Measurements from ENCODE around the gene ELOVL4.

The ELOVL4 gene

DNA sequence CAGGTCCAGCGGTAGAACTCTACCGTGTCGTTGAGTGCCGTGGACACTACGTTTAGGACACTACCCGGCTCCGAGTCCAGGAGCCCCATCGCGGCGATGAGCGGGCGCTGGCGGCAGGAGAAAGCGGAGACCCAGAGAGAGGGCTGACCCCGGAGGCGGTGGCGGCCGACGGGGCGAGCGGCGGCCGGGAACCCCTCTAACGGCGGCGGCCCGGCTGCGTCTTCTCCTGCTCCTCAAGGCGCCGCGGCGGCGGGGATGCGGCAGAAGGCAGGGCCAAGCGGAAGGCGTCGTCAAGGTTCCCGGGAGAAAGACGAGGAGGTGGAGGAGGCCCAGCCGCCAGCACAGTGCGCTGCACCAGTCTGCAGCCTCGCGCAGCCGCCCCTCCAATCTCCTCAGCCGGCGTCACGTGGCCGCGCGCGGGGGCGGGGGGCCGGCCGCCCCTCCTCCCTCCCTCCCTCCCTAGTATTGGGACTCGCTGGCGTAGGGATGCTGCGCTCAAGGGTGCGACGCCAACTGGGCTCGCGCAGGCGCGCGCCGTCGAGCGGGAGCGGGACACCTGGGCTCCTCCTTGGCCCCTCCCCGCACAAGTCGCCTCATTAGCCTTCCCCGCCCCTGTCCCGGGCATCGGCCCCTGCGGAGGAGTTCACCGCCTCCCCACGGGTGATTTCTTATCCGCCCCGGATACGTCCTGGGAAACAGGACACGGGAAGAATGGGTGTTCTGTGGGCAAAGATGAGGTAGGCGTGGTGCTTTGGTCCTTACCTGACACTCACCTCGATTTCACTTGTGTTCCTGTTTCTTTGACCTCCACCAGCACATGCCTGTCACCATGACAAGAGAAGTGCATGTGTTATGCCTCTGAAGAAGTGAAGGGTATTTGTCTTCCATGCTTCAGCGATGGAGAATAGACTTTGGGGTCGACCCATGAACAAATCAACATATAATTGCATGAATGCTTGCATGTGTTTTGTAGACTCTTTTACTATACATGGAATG, at the start of gene ELOVL4:
ELOVL4 (minus strand) TSS at position 363 of the 996 bp plus-strand sequence; CDS start at position 89, 274 bp downstream.
- peak; percentile 22 to 37 for DNase-seq (ENCODE audit: low read depth in 1 of 2, low spot score in 1 of 2)

DNA sequence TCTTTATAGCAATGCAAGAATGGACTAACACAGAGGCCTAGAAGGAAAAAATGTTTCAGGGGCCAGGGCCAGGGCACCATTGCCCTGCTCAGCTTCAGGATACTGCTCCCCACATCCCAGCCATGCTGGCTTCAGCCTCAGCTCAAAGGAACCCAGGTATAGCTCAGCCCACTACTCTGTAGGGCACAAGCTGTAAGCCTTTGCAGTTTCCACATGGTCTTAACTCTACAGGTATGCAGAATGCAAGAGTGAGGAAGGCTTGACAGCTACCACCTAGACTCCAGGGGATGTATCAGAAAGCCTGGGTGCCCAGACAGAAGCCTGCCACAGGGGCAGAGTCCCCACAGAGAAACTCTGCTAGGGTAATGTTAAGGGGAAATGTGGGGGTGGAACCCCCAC, 46.6 kb upstream of the ELOVL4 start:
- DNase-seq (ENCODE audit: low read depth in 1 of 2, low spot score in 1 of 2), result no peak

DNA sequence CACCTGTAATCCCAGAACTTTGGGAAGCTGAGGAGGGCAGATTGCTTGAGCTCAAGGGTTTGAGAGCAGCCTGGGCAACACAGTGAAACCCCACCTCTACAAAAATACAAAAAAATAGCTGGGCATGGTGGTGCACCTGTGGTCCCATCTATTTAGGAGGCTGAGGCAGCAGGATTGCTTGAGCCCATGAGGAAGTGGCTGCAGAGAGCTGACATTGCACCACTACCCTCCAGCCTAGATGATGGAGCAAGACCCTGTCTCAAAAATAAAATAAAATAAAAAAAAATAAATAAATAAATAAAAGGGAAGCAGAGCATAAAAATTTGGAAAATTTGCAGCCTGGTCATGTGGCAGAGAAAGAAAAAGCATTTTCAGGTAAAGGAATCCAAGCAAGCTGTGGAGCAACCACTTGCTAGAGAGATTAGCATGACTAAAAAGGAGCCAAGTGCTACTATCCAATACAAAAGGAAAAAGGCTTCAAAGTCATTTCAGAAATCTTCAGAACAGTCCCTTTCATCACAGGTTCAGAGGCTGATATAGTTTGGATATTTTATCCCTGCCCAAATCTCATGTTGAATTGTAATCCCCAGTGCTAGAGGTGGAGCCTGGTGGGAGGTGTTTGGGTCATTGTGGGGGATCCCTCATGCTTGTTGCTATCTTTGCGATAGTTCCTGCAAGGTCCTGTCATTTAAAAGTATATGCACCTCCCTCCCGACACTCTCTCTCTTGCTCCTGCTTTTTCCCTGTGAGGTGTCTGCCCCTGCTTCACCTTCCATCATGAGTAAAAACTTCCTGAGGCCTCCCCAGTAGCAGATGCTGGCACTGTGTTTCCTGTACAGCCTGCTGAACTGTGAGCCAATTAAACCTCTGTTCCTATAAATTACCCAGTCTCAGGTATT, 45.9 kb upstream of the ELOVL4 start:
- DNase-seq (ENCODE audit: low read depth in 1 of 2, low spot score in 1 of 2), result no peak

DNA sequence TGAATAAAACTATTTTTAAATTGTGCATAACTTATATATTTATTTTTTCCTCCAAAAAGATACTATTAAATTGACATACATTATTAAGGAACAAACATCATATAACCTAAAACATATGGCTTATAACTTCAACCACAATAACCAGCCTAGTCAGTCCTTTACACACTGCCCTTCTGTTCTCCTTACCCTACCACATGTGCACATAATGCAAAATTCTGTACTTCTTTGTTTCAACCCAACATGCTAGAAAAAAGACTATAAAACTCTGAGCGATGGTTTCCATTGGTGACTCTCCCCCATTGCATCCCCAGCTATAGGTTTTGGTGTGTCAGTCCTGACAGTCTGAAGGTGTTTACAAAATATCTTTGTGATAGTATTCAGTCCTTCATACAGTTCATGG, 42.3 kb upstream of the ELOVL4 start:
- no peak for DNase-seq (ENCODE audit: low read depth in 1 of 2, low spot score in 1 of 2)

DNA sequence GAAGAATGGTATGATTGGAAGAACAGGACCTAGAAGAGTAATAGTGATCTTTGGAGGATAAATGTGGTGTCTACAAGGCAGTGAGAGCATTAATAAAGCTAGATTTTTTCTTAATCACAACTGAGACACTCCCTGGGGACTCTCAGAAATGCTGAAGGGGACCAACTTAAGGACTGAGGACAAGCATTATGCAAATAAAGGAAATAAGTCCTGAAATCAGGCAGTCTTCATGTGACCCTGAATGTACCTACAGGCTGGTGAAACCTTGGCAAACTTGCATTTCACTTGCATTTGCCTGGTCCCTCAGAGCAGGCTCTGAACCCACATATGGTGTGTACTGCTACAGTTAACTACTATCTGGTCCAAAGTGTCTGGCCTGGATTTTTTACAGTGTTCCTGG, 37.8 kb upstream of the ELOVL4 start:
- no peak for DNase-seq (ENCODE audit: low read depth in 1 of 2, low spot score in 1 of 2)

DNA sequence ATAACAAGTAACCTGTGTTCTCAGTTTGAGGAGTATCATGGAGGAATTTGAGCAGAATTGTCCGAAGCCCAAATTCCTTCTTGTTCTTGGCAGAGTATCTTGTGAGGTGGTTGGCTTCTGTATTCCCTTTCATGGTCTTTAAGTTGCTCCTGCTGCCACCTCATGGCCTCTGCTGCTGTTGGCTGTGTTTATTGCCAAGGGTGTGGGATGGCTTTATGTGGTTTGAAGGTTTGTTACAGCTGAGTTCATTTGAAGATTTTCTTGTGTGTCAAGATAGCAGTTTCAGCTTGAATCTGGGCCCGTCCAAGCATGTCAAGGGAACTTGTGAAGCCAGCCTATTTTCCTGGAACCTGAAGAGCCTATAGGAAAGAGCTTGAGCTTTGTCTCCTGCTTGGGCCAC, 36.9 kb upstream of the ELOVL4 start:
- DNase-seq (ENCODE audit: low read depth in 1 of 2, low spot score in 1 of 2), result no peak

DNA sequence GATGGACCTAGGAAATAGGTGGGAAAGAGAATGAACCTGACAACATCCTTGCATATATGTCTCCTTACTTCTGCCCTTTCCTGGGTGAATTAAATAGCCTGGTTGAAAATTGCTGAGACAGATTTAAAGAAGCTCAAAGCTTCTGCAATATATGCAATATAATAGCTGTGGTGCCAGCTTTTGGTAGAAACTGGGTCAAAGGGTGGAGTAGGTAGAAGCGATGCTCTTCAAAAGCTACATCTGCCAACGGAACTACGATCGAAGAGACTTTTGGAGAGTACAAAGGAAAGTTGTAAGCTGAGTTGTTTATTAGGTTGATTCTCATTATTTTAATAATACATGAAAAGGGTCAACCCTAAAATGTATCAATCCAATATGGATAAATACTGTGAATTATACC, 34.3 kb upstream of the ELOVL4 start:
- DNase-seq (ENCODE audit: low read depth in 1 of 2, low spot score in 1 of 2), result no peak

DNA sequence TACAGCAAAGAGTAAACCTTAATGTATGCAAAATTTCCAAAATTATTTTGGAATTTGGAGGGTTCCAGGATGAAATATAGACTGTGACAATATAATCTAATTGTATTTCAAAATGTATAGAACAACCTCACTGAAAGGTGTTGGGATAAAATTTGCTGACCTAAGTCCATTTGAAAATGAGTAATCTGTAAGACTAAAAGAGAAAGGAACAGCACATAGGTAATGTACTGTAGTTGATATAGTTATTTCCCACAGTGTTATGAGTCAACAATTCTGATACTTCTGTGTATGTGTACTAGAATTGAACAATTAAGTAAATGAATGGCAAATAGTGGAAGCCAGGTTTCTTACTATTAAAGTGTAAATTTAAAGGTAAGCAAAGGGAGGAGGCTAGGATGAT, 23.8 kb upstream of the ELOVL4 start:
- DNase-seq (ENCODE audit: low read depth in 1 of 2, low spot score in 1 of 2), result no peak

DNA sequence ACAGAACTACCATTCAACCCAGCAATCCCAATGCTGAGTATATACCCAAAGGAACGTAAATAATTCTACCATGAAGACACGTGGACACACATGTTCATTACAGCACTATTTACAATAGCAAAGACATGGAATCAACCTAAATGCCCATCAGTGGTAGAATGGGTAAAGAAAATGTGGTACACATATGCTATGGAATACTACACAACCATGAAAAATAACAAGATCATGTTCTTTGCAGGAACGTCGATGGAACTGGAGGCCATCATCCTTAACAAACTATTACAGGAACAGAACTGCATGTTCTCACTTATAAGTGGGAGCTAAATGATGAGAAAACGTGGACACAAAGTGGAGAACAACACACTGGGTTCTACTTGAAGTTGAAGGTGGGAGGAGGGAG, 22.4 kb upstream of the ELOVL4 start:
- no peak for DNase-seq (ENCODE audit: low read depth in 1 of 2, low spot score in 1 of 2)

DNA sequence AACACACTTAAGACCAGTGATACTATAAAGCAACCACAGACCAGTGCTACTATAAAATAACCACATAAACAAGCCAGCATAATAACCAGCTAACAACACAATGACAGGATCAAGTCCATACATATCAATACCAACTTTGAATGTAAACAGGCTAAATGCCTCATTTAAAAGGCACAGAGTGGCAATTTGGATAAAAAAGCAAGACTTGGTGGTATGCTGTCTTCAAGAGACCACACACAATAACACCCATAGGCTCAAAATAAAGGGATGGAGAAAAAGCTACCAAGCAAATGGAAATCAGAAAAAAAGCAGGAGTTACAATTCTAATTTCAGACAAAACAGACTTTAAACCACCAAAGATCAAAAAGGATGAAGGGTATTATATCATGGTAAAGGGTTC, 19.8 kb upstream of the ELOVL4 start:
- DNase-seq (ENCODE audit: low read depth in 1 of 2, low spot score in 1 of 2), result no peak

DNA sequence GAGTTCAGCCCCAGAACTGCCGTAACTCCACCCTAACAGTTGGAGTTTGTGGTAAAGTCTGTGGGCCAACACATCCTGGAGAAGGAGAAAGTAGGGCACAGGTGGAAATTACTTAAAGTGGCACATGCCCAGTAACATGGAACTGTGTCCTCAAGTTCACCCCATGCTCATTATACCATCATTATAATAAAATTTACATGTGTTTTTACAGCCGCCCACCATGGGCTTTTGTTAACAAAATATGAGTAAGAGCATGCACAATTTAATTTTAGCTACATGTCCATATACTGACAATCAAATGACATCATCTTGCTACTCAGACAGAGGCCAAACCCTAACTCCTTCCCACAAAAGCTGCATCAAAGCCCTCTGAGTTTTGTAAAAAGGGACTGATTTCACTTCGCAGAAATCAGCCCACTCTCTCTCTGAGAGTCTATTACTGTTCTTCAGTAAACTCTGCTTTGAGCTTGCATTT, 17.3 kb upstream of the ELOVL4 start:
- DNase-seq (ENCODE audit: low read depth in 1 of 2, low spot score in 1 of 2), result no peak

DNA sequence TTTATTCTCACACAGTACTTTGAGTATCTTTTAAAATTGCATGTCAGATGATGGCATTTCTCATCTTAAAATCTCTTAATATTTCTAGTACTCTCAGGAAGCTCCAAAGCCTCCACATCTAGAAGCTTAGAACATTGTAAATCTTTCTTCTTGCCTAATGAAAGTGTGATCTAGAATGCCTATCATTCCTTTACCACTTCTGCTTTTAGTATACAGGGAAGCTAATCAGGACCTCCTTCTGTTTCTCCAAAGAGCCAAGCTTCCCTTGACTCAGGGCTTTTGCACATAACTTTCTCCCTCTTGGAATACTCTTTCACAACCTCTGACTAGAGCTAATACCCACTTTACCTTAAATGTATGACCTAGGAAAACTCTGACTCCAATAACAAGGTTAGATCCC, 7.5 kb upstream of the ELOVL4 start:
- no peak for DNase-seq (ENCODE audit: low read depth in 1 of 2, low spot score in 1 of 2)

DNA sequence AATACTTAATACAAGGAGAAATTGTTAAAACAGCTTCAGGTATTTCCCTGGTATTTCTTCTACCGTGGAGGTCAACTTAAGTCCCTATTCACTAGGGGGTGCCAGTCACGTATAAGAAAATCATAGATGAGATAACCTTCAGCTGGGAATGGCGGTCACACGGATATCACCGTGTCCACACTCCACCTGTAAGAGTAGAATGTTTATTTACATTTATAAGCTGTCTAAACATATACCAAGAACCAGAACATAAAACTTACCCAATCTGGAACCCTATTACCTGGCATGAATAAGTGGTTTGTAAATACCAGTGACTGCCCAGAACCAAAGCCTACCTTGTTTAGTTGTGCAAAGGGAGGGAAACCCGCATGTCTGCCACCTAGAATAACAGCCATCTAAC, 1.9 kb upstream of the ELOVL4 start:
- DNase-seq (ENCODE audit: low read depth in 1 of 2, low spot score in 1 of 2), result no peak

DNA sequence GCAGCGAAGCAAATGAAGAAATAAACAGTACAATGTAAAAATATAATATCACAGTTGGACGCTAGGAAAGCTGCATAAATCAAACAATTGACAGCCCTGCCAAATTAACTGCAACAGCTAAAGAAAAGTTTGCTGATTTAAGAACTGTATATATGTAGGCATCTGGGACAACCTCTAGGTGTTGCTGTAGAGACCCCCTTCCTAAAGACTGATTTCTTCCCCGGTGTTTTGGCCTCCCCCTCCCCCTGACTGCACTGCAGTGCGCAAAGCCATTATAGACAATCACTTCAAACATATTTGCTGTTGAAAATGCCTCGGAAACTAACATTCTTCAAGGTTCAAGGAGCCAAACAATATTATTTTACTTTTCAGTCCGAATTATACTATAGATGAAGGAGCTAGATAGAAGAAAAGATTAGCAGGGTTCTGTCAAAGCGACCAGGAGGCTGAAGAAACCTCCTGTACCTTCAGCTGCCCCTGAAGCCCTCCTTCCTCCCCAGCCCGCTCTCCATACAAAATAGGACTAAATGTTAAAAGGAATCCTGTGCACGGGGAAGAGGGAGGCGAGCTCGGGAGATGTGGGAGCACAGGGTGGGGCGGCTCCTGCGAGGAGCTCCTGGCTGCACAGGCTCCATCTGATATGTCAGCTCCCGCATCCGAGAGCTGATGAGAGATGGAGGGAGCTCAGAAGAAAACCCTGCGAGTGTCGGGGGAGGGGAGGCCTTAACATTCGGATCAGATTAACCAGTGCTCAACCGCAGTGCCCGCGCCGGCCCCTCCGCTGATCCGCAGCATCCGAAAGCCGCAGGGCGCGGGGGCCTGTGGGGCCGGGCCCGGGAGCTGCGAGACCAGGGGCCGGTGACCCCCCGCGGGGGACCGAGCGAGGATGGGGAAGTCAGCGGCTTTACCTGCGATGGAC, 822 bp downstream of the ELOVL4 start:
- DNase-seq (ENCODE audit: low read depth in 1 of 2, low spot score in 1 of 2), result no peak

DNA sequence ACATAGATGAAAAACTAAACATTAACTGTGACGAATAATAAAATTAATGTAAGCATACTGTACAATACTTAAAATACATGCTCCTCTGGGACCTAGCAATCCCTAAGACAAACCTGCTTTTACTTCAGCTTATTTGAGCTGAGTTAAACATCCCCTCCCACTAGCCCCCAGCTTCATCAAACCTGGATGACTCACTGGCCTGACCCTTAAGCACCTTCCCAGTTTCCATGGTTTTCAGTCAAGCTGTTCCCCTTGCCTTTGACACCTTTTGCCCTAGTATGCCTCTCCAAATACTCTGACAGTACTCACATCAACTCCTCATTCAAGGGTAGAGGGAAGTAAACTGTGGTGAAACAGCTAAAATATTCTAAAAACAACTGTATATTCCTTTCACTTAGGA, 4.2 kb downstream of the ELOVL4 start:
- no peak for DNase-seq (ENCODE audit: low read depth in 1 of 2, low spot score in 1 of 2)

DNA sequence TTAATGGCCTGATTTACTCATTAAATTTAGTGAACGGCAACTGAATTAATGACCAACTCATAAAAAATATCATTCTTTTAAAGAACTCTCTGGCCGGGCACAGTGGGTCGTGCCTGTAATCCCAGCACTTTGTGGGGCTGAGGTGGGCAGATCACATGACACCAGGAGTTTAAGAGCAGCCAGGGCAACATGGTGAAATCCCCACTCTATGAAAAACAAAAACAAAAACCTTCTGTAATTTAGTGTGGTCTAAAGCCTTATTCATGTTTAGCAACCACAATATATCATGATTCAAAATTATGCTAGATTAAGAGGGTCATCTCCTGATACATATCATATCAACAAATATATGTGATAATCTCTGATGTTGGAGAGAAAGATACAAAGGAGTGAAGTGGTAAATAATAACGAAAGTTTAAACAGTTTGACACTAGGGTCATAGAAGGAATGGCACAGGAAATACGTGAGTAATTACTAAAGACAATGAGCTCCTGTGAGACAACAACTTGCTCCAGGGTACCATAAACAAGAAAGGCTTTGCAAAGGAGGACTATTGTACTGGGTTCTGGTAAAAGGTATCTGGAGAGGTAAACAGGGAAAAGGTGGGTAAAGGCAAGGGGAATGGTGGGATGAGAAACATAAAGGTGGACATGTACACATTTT, 5.7 kb downstream of the ELOVL4 start:
- DNase-seq (ENCODE audit: low read depth in 1 of 2, low spot score in 1 of 2), result no peak

DNA sequence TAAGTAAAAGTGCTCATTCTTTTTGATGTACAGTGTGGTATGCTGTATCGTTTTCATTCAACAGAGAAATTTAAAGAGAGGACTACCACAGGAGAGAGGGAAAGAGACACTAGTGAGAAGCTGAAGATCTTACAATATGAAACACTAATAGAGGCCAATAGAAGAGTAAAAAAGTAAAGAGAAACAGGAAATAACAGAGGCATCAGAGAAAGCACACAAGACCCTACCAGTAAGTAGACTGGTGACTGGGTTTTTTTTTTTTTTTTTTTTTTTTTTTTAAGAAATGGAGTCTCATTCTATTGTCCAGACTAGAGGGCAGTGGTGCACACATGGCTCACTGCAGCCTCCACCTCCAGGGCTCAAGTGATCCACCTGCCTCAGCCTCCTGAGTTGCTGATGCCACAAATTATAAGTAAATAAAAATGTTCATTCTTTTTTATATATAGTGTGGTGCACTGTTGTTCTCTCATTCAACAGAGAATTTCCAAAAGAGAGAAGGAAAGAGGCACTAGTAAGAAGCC, 18.8 kb downstream of the ELOVL4 start:
- no peak for DNase-seq (ENCODE audit: low read depth in 1 of 2, low spot score in 1 of 2)

DNA sequence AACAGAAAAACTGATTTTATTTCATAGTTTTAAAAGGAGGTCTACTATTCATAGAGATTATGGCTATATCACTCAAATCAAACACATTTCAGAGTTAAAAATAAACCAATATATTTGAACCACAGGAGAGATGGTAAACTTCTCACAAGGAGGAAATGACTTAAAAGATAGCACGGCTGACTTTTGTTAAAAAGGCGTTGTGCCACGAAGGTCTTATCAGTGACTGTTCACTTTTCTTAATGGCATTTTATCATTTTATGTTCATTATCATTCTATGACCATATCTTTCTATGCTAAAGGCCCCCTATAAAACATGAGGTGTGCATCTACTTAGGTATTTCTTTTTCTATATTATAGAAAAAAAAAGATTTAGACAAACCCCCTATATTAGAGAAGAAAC, 19.6 kb downstream of the ELOVL4 start:
- DNase-seq (ENCODE audit: low read depth in 1 of 2, low spot score in 1 of 2), result no peak

DNA sequence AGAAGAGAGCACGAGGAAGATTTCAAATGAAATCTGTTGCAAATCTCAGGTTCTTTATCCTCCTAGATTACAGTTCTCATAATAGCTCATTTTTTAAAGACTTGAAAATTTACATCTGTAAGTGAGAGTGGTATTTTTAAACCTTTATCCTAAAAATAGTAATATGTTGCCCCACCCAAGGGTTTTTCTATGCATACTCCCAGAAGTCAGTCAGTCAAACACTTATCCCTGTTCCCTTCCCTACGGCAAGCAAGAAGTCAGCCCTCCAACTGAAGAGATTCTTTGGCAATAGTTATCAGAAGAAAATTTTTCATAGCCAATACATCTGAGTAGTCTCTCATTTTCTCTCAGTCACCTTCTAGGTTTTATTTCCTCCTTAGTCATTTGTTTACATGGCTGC, 24.1 kb downstream of the ELOVL4 start:
- DNase-seq (ENCODE audit: low read depth in 1 of 2, low spot score in 1 of 2), result no peak

DNA sequence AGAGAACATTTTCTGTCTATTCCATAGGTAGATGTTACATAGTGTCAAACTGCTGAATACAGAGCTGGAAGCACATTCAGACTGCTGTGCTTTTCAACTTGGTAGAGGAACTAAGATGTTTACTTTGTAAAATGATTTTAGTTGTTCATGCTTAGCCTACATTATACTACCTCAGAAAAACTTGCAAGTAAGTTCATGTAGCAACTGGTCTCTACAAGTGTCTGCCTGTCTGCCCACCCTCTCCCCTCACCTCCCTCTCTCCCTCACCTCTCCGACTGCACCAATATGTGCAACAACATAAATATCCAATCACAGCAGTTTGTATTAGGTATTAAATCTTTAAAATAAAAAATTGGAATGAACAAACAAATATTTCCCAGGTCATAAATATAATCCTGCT, 25.3 kb downstream of the ELOVL4 start:
- no peak for DNase-seq (ENCODE audit: low read depth in 1 of 2, low spot score in 1 of 2)
